GM23338 (cell line): Measurements from ENCODE around the gene POLE.

Experiments
- CREB1 ChIP-seq: fragments of 250-450 bp; sonication (Bioruptor Pico); IDR thresholded peaks from 2 replicates; pipeline ENCODE4 v1.5.0; 2020; ENCODE audit warnings: low read depth, mild to moderate bottlenecking, moderate library complexity
- CTCF ChIP-seq, 2 experiments: fragments of 200-600 bp in 1 of 2; sonication (generic) in 1 of 2; conservative IDR thresholded peaks; 2 replicates each; pipeline versions ENCODE4 v1.5.1 to v1.6.1; 2016 to 2017; ENCODE audit warnings: antibody characterized with exemption in 2 of 2, low read depth in 2 of 2, mild to moderate bottlenecking in 2 of 2, moderate library complexity in 1 of 2
- EZH2 ChIP-seq: fragments of 200-600 bp; sonication (generic); IDR thresholded peaks from one replicate; pipeline ENCODE4 v1.8.0; 2017; ENCODE audit warnings: antibody characterized with exemption, mild to moderate bottlenecking, low read depth; ENCODE audit not compliant: unreplicated experiment

DNA sequence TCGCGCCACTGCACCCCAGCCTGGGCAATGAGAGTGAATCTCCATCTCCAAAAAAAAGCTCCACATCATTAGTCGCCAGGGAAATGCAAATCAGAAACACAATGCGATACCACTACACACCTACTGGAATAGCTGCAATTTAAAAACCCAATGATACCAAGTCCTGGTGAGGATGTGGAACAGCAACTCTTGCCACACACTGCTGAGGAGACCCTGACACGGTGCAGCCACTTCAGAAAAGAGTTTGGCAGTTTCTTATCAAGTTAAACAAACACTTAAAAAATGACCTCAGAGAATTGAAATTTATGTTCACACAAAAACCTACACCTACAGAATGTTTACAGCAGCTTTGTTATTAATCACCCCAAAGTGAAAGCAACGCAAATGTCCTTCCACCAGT is 56.5 kb downstream of the POLE start:
- no peak for TF ChIP-seq CREB1
- no peak for TF ChIP-seq CTCF (conservative IDR thresholded peaks at IDR 0.05; ENCODE audit: low read depth in 2 of 2)
- no peak for TF ChIP-seq EZH2
